ENCODE results near the gene TMEM209.

TMEM209 gene

GRCh38 chr7:130223646-130224045 is 18.4 kb upstream of the TMEM209 start:
- no peak overlapping the region for H3K4me3 ChIP-seq (ENCODE audit: low read depth, low read length)
- TF ChIP-seq CTCF (IDR thresholded peaks at IDR 0.05; ENCODE audit: low read depth, low read length), result no peak

- TF ChIP-seq CTCF (IDR thresholded peaks at IDR 0.05; ENCODE audit: low read depth, low read length), result no peak
- no peak overlapping the region for H3K4me3 ChIP-seq (ENCODE audit: low read depth, low read length)
Measured at GRCh38 chr7:130221746-130222145, 16.5 kb upstream of the TMEM209 start.

- TF ChIP-seq CTCF (IDR thresholded peaks at IDR 0.05; ENCODE audit: low read depth, low read length), result no peak
- H3K4me3 ChIP-seq (ENCODE audit: low read depth, low read length), result no peak overlapping the region
Measured at GRCh38 chr7:130219871-130220270, 14.7 kb upstream of the TMEM209 start.

- H3K4me3 ChIP-seq (ENCODE audit: low read depth, low read length), result no peak overlapping the region
- no peak for TF ChIP-seq CTCF (IDR thresholded peaks at IDR 0.05; ENCODE audit: low read depth, low read length)
Measured at GRCh38 chr7:130218806-130219620, 13.8 kb upstream of the TMEM209 start.

- no peak overlapping the region for H3K4me3 ChIP-seq (ENCODE audit: low read depth, low read length)
- TF ChIP-seq CTCF (IDR thresholded peaks at IDR 0.05; ENCODE audit: low read depth, low read length), result no peak
Measured at GRCh38 chr7:130216750-130217149, 11.5 kb upstream of the TMEM209 start.

- H3K4me3 ChIP-seq (ENCODE audit: low read depth, low read length), result no peak overlapping the region
- no peak for TF ChIP-seq CTCF (IDR thresholded peaks at IDR 0.05; ENCODE audit: low read depth, low read length)
Measured at GRCh38 chr7:130216025-130216424, 10.8 kb upstream of the TMEM209 start.

GRCh38 chr7:130213828-130214227 is 8.6 kb upstream of the TMEM209 start:
- H3K4me3 ChIP-seq (ENCODE audit: low read depth, low read length), result no peak overlapping the region
- no peak for TF ChIP-seq CTCF (IDR thresholded peaks at IDR 0.05; ENCODE audit: low read depth, low read length)

Data from WI38 (cell line).